ENCODE results near the gene DOCK4. TPM values are rescaled to one million over a fixed set of nuclear protein-coding genes. Genes with fewer than 3 reads are reported as not detected.

DOCK4 gene
- total RNA-seq, 4 donors from 2014 or later, result 8.2 to 9.0 (median 8.6) TPM

- intact Hi-C loops (cut with DNase I; ENCODE audit: low total_unique reads), result no loop called here
- no peak for DNase-seq (ENCODE audit: low spot score in 2 of 2)
- no peak overlapping the region for H3K4me3 ChIP-seq (ENCODE audit: low read depth, poor library complexity, severe bottlenecking)
- TF ChIP-seq POLR2A (IDR thresholded peaks at IDR 0.05), result no peak
- TF ChIP-seq, protein P1, sequence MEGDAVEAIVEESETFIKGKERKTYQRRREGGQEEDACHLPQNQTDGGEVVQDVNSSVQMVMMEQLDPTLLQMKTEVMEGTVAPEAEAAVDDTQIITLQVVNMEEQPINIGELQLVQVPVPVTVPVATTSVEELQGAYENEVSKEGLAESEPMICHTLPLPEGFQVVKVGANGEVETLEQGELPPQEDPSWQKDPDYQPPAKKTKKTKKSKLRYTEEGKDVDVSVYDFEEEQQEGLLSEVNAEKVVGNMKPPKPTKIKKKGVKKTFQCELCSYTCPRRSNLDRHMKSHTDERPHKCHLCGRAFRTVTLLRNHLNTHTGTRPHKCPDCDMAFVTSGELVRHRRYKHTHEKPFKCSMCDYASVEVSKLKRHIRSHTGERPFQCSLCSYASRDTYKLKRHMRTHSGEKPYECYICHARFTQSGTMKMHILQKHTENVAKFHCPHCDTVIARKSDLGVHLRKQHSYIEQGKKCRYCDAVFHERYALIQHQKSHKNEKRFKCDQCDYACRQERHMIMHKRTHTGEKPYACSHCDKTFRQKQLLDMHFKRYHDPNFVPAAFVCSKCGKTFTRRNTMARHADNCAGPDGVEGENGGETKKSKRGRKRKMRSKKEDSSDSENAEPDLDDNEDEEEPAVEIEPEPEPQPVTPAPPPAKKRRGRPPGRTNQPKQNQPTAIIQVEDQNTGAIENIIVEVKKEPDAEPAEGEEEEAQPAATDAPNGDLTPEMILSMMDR (IDR thresholded peaks at IDR 0.05), result no peak
Observed at GRCh38 chr7:112071856-112072255, 134.3 kb downstream of the DOCK4 start.

DNA sequence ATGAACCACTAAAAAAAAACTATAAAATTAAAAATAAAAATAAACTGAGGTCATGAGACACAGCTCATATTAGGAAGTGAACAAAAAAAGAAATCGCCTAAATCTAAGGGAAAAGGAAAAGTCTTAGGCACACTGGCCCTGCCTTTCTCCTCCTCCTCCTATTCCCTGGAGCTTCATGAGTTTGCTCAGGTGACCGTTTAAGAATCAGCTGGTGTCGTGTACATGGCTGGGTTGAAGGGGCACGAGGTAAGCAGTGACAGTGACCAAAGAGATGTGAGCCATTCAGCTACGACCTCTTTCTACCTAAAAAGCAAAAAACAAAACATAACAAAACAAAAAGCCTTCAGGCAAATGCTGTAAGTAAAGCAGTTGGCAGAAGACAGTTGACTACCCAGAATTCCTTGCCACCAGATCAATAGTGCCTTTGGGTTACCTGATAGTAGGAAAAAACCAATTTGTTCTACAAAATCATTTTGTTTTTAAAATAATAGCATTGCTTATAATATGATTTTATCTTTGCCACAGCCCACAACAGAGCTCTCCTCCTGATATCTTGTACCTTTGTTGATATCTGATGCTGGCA, 135.4 kb downstream of the DOCK4 start:
- no peak for DNase-seq (ENCODE audit: low spot score in 2 of 2)
- H3K4me3 ChIP-seq (ENCODE audit: low read depth, poor library complexity, severe bottlenecking), result no peak overlapping the region
- WGBS, 2 donors, result 78 to 82% methylated on average over 5 of the region's 5 CpGs
- TF ChIP-seq, protein P1 (IDR thresholded peaks at IDR 0.05), result no peak
- TF ChIP-seq POLR2A (IDR thresholded peaks at IDR 0.05), result no peak
- intact Hi-C loops (cut with DNase I; ENCODE audit: low total_unique reads), result no loop called here

- H3K4me3 ChIP-seq (ENCODE audit: low read depth, poor library complexity, severe bottlenecking), result no peak overlapping the region
- TF ChIP-seq POLR2A (IDR thresholded peaks at IDR 0.05), result no peak
- TF ChIP-seq, protein P1 (IDR thresholded peaks at IDR 0.05), result no peak
- intact Hi-C loops (cut with DNase I; ENCODE audit: low total_unique reads), result no loop called here
- WGBS, 2 donors, result 82 to 88% methylated on average over 3 of the region's 3 CpGs
- DNase-seq (ENCODE audit: low spot score in 2 of 2), result no peak
Observed at GRCh38 chr7:112069879-112070321, 136.3 kb downstream of the DOCK4 start.

DNA sequence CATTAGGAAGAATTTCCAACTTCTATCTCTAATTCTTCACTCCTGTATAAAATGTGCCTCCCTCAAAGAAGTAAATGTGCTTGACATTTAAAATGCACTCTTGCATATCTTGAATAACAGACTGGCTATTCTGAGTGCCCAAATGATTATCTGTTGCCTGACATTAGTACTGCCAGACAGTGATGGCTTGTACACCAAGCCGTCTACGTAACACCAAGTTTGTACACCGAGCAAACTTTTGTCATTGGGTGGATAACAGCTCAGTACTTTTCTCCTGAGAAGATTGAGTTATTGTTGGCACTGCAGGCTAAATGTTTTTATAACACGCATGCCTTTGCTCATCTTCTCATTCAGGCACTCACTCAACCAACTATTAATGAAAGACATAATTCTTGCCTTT, 137.2 kb downstream of the DOCK4 start:
- DNase-seq (ENCODE audit: low spot score in 2 of 2), result no peak
- H3K4me3 ChIP-seq (ENCODE audit: low read depth, poor library complexity, severe bottlenecking), result no peak overlapping the region
- 57 to 65% methylated on average over 4 of the region's 4 CpGs for WGBS, 2 donors
- intact Hi-C loops (cut with DNase I; ENCODE audit: low total_unique reads), result no loop called here
- TF ChIP-seq POLR2A (IDR thresholded peaks at IDR 0.05), result no peak
- TF ChIP-seq, protein P1 (IDR thresholded peaks at IDR 0.05), result no peak

DNA sequence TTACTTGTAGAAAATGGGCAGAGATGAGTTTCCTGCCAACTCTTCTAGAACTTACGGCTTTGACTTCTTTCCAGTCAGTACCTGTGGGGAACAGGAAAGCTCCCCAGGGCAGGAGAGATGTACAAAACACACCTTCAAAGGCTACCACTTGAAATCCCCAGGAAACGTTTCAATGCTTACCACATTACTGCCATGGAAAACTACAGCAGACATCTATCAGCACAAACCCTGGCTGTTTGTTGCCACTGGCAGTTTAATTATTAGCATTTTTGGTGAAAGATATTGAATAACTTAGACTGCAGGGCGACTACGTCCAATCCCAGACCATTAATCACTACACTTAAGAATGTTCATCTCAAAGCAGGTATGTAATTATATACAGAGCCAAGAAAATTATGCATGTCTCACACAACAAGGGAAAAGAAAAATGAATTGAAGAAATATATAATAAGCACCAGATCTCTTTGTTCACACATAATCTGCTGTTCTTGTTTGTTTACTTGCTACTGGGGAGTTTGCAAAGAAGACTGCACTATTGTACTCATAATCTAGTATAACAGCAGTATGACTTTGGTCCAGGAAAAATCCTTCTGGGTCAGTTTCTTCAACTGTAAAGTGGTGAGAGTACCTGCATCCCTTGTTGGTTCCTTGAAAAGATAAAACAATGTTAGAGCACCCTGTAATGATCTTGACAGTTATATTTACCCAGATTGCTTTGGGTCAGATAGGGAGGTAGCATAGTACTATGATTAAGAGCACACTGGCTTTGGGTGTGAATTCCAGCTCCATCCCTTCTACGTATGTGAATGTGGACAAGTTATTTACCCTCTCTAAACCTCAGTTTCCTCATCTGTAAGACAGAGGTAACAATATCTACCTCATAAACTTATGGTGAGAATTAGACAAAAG, 138.3 kb downstream of the DOCK4 start:
- no peak for TF ChIP-seq POLR2A (IDR thresholded peaks at IDR 0.05)
- TF ChIP-seq, protein P1 (IDR thresholded peaks at IDR 0.05), result no peak
- no peak overlapping the region for H3K4me3 ChIP-seq (ENCODE audit: low read depth, poor library complexity, severe bottlenecking)
- DNase-seq (ENCODE audit: low spot score in 2 of 2), result no peak
- intact Hi-C loops (cut with DNase I; ENCODE audit: low total_unique reads), result no loop called here
- WGBS, 2 donors, result 47 to 60% methylated on average over 5 of the region's 5 CpGs
